Lower lobe of right lung (tissue), 2 donors: ENCODE results near the gene EVC. TPM values are rescaled to one million over a fixed set of nuclear protein-coding genes. Genes with fewer than 3 reads are reported as not detected.

Experiments
- ATAC-seq, 2 donors: fragments of 200-7000 bp; cut with Tn5 transposase; one replicate each; pipeline ENCODE4 v1.9.1; 2020 to 2022; ENCODE audit warnings: mild to moderate bottlenecking in 2 of 2, moderate library complexity in 2 of 2
- DNase-seq: peaks from one replicate; pipeline ENCODE4 v3.0.0-alpha.2; 2020
- H3K27ac ChIP-seq: fragments of 200-600 bp; one replicate; pipeline ENCODE4 v1.8.0; 2022
- H3K27me3 ChIP-seq: fragments of 200-600 bp; one replicate; pipeline ENCODE4 v1.8.0; 2022; ENCODE audit warnings: low read depth
- H3K36me3 ChIP-seq: fragments of 200-600 bp; one replicate; pipeline ENCODE4 v1.8.0; 2022; ENCODE audit warnings: mild to moderate bottlenecking
- H3K4me1 ChIP-seq: fragments of 200-600 bp; one replicate; pipeline ENCODE4 v1.8.0; 2022
- H3K4me3 ChIP-seq: fragments of 200-600 bp; one replicate; pipeline ENCODE4 v1.8.0; 2022; ENCODE audit warnings: mild to moderate bottlenecking
- H3K9me3 ChIP-seq: fragments of 200-600 bp; one replicate; pipeline ENCODE4 v1.8.0; 2022
- intact Hi-C: fragments of 100-400 bp; cut with DNase I; formaldehyde crosslinking; loops from one replicate; pipeline ENCODE4 v1.11.0; 2022
- total RNA-seq: library from RNA; stranded (reverse); fragmentation: NEBNext Ultra II Directional; extraction: Animal tissue kit (Norgen Biotek cat#: 25700); gene quantifications from one replicate; pipeline ENCODE4 v1.2.1, GENCODE V29; 2021
- TF ChIP-seq, protein P1 (sequence below): fragments of 200-600 bp; IDR thresholded peaks from one replicate; pipeline ENCODE4 v1.8.0; 2022; ENCODE audit warnings: antibody characterized with exemption, mild to moderate bottlenecking
- donor health status: DM: no; HTN: yes; CAD: no; lungs with severe emphysema.

The EVC gene
- total RNA-seq, 1 donor from 2014 or later = 24.3 TPM

DNA sequence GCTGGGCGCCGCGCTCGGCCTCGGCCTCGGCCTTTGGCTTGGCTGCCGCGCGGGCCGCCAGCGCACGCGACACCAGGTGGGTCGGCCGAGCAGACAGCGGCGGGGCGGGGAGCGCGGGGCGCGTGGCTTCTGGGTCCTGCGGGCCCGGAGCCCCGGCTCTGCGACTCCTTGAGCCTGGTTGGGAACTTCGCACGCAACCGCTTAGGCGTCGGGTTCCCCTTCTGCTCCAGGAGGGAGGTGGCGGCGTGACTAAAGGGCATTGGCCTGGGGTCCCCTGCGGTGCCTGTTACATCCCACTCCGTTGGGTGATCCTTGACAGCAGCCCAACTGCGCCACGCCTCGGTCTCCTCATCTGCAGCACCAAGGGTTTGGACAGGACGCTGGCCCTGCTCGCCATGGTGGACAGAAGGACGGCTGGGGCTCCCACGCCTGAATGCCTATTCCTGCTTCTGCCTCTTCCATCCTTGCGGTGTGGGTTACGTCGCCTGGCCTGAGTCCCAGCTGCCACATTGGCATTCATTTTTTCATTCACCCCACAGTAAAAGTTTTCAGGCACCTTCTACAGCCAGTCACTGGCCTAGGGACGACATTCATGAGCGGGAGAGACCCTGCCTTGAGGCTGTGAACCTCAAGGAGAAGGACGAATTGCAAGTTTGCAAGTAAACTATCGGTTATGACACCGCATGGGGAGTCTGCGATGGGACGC lies 631 bp downstream of the EVC start:
- H3K27ac ChIP-seq = peak overlapping the region; percentile 58
- H3K27me3 ChIP-seq = peaks cover 21% of the 10 kb centered on the region
- ATAC-seq = no peak
- intact Hi-C loops = no loop called here
- H3K36me3 ChIP-seq = no peaks in the 10 kb centered on the region
- TF ChIP-seq, protein P1, sequence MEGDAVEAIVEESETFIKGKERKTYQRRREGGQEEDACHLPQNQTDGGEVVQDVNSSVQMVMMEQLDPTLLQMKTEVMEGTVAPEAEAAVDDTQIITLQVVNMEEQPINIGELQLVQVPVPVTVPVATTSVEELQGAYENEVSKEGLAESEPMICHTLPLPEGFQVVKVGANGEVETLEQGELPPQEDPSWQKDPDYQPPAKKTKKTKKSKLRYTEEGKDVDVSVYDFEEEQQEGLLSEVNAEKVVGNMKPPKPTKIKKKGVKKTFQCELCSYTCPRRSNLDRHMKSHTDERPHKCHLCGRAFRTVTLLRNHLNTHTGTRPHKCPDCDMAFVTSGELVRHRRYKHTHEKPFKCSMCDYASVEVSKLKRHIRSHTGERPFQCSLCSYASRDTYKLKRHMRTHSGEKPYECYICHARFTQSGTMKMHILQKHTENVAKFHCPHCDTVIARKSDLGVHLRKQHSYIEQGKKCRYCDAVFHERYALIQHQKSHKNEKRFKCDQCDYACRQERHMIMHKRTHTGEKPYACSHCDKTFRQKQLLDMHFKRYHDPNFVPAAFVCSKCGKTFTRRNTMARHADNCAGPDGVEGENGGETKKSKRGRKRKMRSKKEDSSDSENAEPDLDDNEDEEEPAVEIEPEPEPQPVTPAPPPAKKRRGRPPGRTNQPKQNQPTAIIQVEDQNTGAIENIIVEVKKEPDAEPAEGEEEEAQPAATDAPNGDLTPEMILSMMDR = no peak
- DNase-seq = peak; percentile 52
- H3K9me3 ChIP-seq = peaks cover 6% of the 10 kb centered on the region
- H3K4me1 ChIP-seq = peaks cover 34% of the 10 kb centered on the region
- H3K4me3 ChIP-seq = peak overlapping the region; percentile 63

DNA sequence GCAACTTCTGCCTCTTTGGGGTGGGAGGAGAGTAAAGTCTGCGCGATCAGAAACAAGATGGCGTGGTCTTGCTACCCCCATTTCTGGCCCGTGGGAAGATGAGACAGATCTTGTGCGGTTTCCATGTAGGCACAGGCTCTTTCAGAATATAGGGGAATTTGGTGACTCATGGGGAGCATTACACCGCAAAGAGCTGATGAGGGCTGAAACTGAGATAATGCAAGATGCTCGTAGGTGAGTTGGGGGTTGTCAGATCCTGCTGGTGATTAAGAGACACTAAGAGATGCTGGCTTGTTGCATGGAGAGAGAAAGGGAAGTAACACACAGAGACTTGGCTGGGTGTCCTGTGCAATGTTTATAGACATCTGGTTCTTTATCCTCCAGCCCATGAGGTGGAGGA lies 1.5 kb downstream of the EVC start:
- H3K4me3 ChIP-seq = peak overlapping the region; percentile 63
- TF ChIP-seq, protein P1 = no peak
- DNase-seq (no peak), ATAC-seq (no peak)
- peaks cover 14% of the 10 kb centered on the region for H3K27me3 ChIP-seq
- H3K27ac ChIP-seq = no peak overlapping the region
- intact Hi-C loops = no loop called here
- H3K9me3 ChIP-seq = peaks cover 6% of the 10 kb centered on the region
- H3K36me3 ChIP-seq = no peaks in the 10 kb centered on the region
- H3K4me1 ChIP-seq = peaks cover 25% of the 10 kb centered on the region

DNA sequence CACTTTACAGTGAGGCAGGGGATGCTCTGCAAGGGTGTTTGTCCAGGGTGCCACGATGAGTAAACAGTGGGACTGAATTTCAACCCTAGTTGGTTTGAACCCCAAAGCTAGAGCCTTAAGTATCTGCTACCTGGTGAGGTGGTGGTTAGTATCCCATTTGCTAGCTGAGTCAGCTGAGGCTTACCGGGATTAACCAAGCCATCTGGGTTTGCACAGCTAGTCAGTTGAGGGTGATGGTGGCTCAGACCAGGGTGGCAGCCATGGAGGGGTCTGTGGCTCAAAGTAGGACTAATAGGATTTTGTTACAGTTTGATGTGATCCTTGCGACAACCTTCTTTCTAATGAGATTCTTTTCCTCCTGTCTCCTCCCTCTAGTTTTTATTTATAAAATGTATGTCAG lies 1.9 kb downstream of the EVC start:
- ATAC-seq (no peak), DNase-seq (no peak)
- Histone ChIP-seq H3K4me1 (peaks cover 21% of the 10 kb centered on the region), H3K27me3 (peaks cover 11% of the 10 kb centered on the region), H3K36me3 (no peaks in the 10 kb centered on the region), H3K9me3 (peaks cover 6% of the 10 kb centered on the region), H3K4me3 (no peak overlapping the region), H3K27ac (no peak overlapping the region)
- TF ChIP-seq, protein P1 = no peak
- intact Hi-C loops = no loop called here

DNA sequence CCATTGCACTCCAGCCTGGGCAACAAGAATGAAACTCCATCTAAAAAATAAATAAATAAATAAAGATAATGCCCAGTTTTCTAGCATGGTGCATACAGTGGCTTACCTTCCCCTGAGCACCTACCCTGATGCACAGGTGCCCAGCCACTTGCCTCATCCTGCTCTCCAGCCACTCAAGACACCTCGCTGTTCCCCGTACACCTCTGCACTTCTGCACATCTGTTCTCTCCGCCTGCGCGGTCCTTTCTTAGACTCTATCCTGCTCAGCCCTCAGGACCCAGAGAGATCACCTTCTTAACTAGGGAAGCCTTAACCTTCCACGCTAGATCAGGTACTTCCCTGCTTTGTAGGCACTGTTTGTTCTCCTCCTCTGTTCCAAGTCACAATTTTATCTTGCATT lies 2.9 kb downstream of the EVC start:
- Histone ChIP-seq H3K36me3 (no peaks in the 10 kb centered on the region), H3K4me1 (peaks cover 19% of the 10 kb centered on the region), H3K4me3 (no peak overlapping the region), H3K27ac (no peak overlapping the region), H3K27me3 (peaks cover 4% of the 10 kb centered on the region), H3K9me3 (peaks cover 6% of the 10 kb centered on the region)
- DNase-seq (no peak), ATAC-seq (no peak)
- intact Hi-C loops = no loop called here
- TF ChIP-seq, protein P1 = no peak

DNA sequence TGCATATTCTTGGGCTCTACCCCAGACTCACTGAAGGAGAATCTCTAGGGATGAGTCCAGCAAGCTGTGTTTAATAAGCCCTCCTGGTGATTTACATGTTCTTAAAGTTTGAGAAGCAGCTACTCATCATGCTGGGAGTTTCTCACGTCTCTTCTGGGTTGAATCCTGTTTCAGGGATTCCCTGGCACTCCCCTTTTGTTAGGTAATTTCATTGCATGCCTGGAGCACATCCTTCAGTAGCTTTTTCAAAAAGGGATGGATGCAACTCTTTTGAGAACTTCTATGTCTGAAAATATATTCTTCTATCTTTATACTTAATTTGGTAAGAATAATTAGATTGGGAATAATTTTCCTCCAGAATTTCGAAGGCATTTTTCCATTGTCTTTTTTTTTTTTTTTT lies 4.4 kb downstream of the EVC start:
- H3K4me1 ChIP-seq = peaks cover 12% of the 10 kb centered on the region
- no peaks in the 10 kb centered on the region for H3K27me3 ChIP-seq
- no peak overlapping the region for H3K27ac ChIP-seq
- H3K9me3 ChIP-seq = peaks cover 6% of the 10 kb centered on the region
- TF ChIP-seq, protein P1 = no peak
- ATAC-seq (no peak), DNase-seq (no peak)
- no peak overlapping the region for H3K4me3 ChIP-seq
- H3K36me3 ChIP-seq = no peaks in the 10 kb centered on the region
- intact Hi-C loops = no loop called here
